Kidney (tissue), 14 donors: ENCODE data around the gene HBS1L. TPM values are rescaled to one million over a fixed set of nuclear protein-coding genes. Genes with fewer than 3 reads are reported as not detected.

Experiments used
- DNase-seq, 5 donors: peaks; one replicate each; pipeline ENCODE4 v3.0.0-alpha.2; 2013 to 2020
- FAIRE-seq: peaks from 2 replicates; lab custom pipeline; 2012; peaks lifted over from hg19 to GRCh38; lab: Jason Lieb, UNC
- H3K27ac ChIP-seq, 2 donors: one replicate each; pipeline ENCODE4 v1.7.0; 2013; ENCODE audit warnings: low read depth in 2 of 2, low read length in 2 of 2, inconsistent platforms in 1 of 2
- H3K27me3 ChIP-seq: one replicate; pipeline ENCODE4 v1.7.1; 2013; ENCODE audit warnings: low read length, inconsistent platforms; ENCODE audit not compliant: control insufficient read depth, insufficient read depth
- H3K36me3 ChIP-seq, 3 donors: one replicate each; pipeline versions ENCODE4 v1.7.0 to v1.7.1; 2013; ENCODE audit warnings: low read length in 3 of 3, control low read depth in 1 of 3, inconsistent platforms in 1 of 3; ENCODE audit not compliant: insufficient read depth in 3 of 3, control insufficient read depth in 2 of 3
- H3K4me1 ChIP-seq, 3 donors: one replicate each; pipeline versions ENCODE4 v1.7.0 to v1.7.1; 2013; ENCODE audit warnings: low read length in 3 of 3, inconsistent platforms in 1 of 3, low read depth in 1 of 3; ENCODE audit not compliant: control insufficient read depth in 2 of 3, insufficient read depth in 2 of 3
- H3K4me3 ChIP-seq, 3 donors: one replicate each; pipeline versions ENCODE4 v1.7.0 to v1.8.1; 2013; ENCODE audit warnings: low read length in 3 of 3, control low read depth in 1 of 3, inconsistent platforms in 1 of 3
- H3K9ac ChIP-seq, 3 donors: one replicate each; pipeline versions ENCODE4 v1.7.0 to v1.7.1; 2013; ENCODE audit warnings: low read length in 3 of 3, control low read depth in 1 of 3, inconsistent platforms in 1 of 3
- H3K9me3 ChIP-seq, 3 donors: one replicate each; pipeline versions ENCODE4 v1.7.0 to v1.7.1; 2013; ENCODE audit warnings: low read length in 3 of 3, control low read depth in 1 of 3, inconsistent platforms in 1 of 3; ENCODE audit not compliant: control insufficient read depth in 2 of 3, insufficient read depth in 1 of 3
- intact Hi-C: fragments of 100-400 bp; cut with DNase I; formaldehyde crosslinking; loops from one replicate; pipeline ENCODE4 v1.11.1; 2022
- polyA plus RNA-seq: library from polyadenylated mRNA; stranded (reverse); fragments of 350-450 nt; fragmentation: Illumina TruSeq; extraction: RNeasy Lipid Tissue Mini Kit (QIAGEN cat#74804); gene quantifications from one replicate; pipeline ENCODE4 v1.2.3, GENCODE V29; 2014; ENCODE audit warnings: low read depth, low replicate concordance; ENCODE audit not compliant: insufficient read depth
- total RNA-seq: library from RNA; stranded (reverse); fragmentation: NEBNext Ultra II Directional; extraction: Animal tissue kit (Norgen Biotek cat#: 25700); gene quantifications from one replicate; pipeline ENCODE4 v1.2.1, GENCODE V29; 2021
- TF ChIP-seq, protein P1 (sequence below): IDR thresholded peaks from 3 replicates; pipeline ENCODE4 v1.5.1; 2012; ENCODE audit warnings: mild to moderate bottlenecking, moderate library complexity, borderline replicate concordance; ENCODE audit not compliant: insufficient read depth; ENCODE audit errors: extremely low read depth
- donor health status: control.
- donor health status: control.
- donor health status: control.
- donor health status: control.
- donor health status: control.
- donor health status: DM: yes; HTN: yes; CAD: no.
- donor health status: Normal renal cell carcinoma (clear cell type).

Gene HBS1L
- total and polyA plus RNA-seq, 2 donors from 2014 or later = 21.0 to 59.1 TPM

DNA sequence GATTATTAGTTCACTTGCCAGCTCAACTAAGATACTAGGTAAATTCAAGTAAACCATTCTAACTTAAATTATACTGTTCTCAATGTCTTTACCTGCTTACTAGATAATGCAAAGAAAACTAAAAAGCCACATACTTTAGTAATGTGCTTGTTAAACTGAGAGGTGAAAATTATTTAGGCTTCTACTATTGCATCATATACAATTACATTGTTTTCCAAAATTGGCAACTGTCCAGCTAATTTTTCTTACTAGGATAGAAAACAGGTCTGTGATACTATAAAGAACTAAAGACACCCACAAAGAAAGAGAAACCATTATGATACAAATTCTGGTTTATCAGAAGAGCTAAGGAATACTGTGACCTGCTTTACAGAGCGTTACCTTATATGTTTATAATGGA lies 59.1 kb downstream of the HBS1L start:
- intact Hi-C loops = no loop called here
- FAIRE-seq = no peak
- no peak overlapping the region for H3K4me3 ChIP-seq
- no peak overlapping the region for H3K27ac ChIP-seq
- TF ChIP-seq, protein P1, sequence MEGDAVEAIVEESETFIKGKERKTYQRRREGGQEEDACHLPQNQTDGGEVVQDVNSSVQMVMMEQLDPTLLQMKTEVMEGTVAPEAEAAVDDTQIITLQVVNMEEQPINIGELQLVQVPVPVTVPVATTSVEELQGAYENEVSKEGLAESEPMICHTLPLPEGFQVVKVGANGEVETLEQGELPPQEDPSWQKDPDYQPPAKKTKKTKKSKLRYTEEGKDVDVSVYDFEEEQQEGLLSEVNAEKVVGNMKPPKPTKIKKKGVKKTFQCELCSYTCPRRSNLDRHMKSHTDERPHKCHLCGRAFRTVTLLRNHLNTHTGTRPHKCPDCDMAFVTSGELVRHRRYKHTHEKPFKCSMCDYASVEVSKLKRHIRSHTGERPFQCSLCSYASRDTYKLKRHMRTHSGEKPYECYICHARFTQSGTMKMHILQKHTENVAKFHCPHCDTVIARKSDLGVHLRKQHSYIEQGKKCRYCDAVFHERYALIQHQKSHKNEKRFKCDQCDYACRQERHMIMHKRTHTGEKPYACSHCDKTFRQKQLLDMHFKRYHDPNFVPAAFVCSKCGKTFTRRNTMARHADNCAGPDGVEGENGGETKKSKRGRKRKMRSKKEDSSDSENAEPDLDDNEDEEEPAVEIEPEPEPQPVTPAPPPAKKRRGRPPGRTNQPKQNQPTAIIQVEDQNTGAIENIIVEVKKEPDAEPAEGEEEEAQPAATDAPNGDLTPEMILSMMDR = no peak
- no peak overlapping the region for H3K9ac ChIP-seq
- peaks cover 0 to 7% (median 5%) of the 10 kb centered on the region in 3 donors for H3K36me3 ChIP-seq
- H3K9me3 ChIP-seq = no peaks in the 10 kb centered on the region
- H3K27me3 ChIP-seq = no peaks in the 10 kb centered on the region
- no peaks in the 10 kb centered on the region for H3K4me1 ChIP-seq
- DNase-seq = no peak

DNA sequence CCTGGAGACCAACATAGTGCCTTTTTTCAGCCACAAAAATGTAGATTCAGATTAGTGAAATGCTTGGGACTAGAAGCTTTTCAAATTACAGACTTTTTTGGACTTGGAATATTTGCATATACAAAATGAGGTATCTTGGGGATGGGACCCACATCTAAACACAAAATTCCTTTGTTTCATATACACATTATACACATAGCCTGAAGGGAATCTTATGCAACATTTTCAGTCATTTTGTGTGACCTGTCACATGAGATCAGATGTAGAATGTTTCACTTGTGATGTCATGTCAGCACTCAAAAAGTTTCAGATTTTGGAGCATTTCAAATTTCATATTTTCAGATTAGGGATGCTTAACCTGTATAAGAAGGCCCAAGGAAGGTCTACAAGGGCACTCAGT lies 60.2 kb downstream of the HBS1L start:
- FAIRE-seq = no peak
- TF ChIP-seq, protein P1 = no peak
- Histone ChIP-seq H3K36me3 (peaks cover 0 to 7% (median 5%) of the 10 kb centered on the region in 3 donors), H3K27me3 (no peaks in the 10 kb centered on the region), H3K4me1 (no peaks in the 10 kb centered on the region), H3K9me3 (no peaks in the 10 kb centered on the region), H3K27ac (no peak overlapping the region), H3K4me3 (no peak overlapping the region), H3K9ac (no peak overlapping the region)
- DNase-seq = no peak
- intact Hi-C loops = no loop called here

DNA sequence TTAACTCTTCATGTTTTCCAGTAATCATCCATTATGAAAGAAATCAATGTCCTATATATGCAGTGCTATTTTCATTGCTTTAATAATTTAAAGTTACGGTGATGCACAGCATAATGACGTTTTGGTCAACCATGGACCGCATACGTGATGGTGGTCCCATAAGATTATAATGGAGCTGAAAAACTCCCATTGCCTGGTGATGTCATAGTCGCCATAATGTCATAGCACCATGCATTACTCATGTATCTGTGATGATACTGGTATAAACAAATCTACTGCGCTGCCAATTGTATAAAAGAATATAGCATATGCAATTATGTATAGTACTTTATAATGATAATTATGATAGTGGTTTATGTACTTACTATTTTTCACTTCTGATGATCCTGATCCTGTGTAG lies 62.5 kb downstream of the HBS1L start:
- H3K36me3 ChIP-seq = peaks cover 0 to 5% (median 4%) of the 10 kb centered on the region in 3 donors
- no peak for FAIRE-seq

More for the DNA sequence above, 62.5 kb downstream of the HBS1L start:
- Histone ChIP-seq H3K9me3 (no peaks in the 10 kb centered on the region), H3K27ac (no peak overlapping the region), H3K4me1 (no peaks in the 10 kb centered on the region), H3K27me3 (no peaks in the 10 kb centered on the region), H3K4me3 (no peak overlapping the region), H3K9ac (no peak overlapping the region)
- DNase-seq = no peak
- TF ChIP-seq, protein P1 = no peak
- intact Hi-C loops = no loop called here
